Hematopoietic multipotent progenitor cell (in vitro differentiated cells): ENCODE data around the gene UBE4B. TPM values are rescaled to one million over a fixed set of nuclear protein-coding genes. Genes with fewer than 3 reads are reported as not detected.

Experiments
- DNase-seq, 3 donors: peaks; one replicate each; pipeline ENCODE4 v3.0.0-alpha.2; 2011 to 2015; ENCODE audit warnings: low read depth in 2 of 3, low spot score in 2 of 3
- total RNA-seq: library from RNA; depleted of rRNA; stranded (reverse); fragments of >200 nt; gene quantifications from one replicate; pipeline ENCODE4 v1.2.3, GENCODE V29; 2012

The UBE4B gene
- total RNA-seq, 1 donor, result 38.5 TPM

DNA sequence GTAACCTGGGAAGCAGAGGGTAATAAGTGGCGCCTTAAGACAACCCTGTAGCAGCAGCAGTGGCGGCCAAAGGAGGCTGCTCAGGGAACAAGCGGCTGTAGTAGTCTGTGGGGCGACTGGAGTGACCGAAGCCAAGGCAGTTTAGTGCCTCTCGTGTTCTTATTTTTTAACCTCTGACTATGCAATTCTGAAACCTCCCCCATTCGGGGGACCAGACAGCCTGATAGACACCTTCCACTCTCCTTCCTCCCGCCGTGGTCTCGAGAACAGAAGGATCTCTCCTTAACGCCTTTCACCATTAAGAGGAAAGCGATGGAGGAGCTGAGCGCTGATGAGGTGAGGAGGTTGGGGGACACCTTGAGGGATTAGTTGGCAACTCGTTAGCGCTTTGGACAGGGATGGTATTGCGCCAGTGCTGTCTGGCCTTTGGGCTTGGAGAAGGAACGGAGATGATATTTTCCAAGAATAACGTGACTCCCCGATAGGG lies 644 bp downstream of the UBE4B start:
- DNase-seq, result peak in 1 of 3 donors; percentile 35

DNA sequence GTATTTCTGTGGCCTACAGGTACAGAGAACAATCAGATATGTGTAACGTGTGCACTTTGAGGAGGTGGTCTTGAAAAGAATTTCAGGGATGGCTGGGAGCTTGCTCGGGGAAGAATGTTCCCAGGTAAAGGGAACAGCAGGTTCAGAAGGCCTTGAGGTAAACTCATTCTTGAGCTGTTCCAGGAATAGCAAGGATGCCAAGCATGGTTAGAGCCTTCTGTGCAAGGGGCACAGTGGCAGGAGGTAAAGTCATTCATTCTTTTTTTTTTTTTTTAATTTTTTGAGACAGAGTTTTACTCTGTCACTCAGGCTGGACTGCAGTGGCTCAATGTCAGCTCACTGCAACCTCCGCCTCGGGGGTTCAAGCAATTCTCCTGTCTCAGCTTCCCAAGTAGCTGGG lies 10.0 kb downstream of the UBE4B start:
- no peak for DNase-seq

DNA sequence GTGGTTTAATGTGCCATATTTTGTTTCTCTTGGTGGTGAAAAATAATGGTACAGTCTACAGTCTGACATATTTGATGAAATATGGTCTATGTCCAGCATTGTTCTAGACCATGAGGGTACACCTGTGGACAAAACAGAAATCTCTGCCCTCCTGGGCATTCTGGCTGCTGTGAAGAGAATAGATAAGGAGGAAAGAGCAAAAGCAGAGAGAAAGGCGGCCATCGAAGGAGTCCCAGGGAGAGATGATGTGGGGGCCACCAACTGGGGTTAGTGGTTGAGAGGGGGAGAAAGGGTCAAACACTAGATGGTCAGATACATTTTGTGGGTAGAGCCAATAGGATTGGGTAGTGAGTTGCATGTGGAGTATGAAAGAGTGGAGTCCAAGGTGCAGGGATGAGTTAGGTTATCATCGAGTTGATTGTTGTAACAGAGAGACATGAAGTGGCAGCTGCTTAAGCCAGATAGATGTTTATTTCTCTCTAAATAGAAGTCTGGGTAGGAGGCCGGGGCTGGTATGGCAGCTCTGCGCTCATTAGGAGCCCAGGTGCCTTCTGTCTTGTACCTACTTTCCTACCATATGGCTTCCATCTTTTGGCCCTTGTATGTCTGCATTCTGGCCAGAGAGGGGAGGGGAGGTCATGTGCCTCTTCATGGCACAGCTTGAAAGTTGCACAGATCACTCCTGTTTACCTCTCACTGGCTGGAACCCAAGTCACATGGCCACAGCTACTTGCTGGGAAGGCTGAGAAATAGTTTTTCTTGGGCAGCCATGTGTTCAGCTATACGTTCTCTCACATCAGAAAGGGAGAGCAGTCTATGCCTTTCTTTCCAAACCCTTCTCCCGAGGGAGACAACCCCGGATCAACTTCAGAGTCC lies 13.0 kb downstream of the UBE4B start:
- DNase-seq, result no peak

DNA sequence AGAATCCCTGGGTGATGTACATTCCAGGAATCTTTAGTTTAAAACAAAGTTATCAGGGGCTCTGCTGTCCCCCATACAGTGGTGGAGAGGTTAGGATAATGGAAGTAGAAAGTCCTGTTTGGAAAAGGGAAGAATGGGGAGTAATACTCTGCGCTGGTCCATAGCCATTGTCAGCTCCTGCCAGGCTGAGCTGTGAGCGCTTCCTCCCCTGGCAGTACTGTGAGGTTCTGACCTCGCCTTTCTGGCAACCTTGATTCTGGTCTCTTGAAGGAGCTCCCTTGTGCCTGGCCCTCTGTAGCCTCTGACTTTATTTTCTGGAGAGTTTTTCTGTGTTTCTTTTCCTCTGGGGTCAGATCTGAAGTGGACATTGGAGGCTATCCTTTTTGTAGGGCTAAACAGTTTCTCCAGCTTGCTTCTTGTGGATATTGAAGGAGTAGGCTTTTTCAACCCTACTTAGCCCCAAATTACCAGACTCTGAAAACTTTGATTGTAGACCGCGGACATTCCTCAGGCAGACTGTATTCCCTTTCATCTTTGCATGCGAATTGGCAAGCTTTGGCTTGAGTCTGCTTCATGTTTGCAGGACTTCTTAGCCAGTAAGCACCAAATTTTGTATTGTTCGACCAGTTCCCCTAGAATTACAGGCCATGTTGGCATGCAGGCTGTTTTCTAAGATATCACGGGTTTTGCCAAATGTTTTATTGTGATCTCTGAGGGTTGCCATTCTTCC lies 13.8 kb downstream of the UBE4B start:
- no peak for DNase-seq

DNA sequence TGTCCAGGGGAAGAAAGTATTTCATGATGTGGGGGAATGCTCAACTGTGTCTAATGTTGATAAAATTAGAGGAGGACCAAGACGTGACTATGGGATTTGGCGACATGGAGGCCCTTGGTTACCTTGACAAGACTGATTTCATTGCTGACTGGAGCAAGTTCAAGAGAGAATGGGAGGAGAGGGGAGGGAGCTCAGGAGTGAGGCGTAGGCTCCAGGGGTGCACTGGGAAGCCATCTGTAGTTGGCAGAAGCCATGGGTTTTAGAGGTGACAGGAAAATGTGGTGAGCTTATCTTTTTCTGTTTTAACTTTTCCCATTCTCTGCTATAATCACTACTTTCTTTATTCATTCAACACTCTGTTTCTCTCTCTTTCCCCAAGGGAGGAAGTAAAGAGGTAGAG lies 15.8 kb downstream of the UBE4B start:
- no peak for DNase-seq

DNA sequence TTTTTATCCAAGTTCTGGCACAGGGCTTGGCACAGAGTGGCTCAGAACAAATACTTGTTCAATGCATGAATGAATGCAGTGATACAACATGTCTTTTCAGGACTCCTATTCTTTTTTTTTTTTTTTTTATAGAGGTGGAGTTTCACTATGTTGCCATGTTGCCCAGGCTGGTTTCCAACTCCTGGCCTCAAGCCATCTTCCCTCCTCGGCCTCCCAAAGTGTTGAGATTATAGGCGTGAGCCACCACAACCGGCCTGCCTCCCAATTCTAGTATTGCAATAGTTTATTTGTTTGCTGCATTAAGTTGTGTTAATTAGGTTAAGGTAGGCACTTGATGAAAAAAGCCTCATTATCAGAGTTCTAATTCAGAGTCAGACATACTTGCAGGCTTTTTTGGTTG lies 17.9 kb downstream of the UBE4B start:
- no peak for DNase-seq

DNA sequence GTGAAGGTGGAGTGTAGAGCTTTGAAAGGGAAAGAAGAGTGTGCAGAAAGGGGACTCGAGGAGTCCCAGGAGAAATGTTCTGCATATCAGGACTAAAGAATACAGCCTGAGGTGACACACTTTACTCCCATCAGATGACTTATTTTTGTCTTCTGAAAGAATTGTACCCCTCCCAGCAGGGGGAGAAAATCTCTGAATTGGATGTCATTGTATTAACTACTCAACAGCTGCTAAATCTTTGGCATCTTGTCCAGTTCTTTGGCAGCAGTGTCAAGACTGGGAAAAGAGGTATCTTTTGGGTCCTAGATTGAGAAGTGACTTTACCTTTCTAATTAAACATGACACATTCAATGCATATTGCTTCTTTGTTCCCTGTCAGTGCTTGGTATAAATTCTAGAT lies 18.9 kb downstream of the UBE4B start:
- no peak for DNase-seq

DNA sequence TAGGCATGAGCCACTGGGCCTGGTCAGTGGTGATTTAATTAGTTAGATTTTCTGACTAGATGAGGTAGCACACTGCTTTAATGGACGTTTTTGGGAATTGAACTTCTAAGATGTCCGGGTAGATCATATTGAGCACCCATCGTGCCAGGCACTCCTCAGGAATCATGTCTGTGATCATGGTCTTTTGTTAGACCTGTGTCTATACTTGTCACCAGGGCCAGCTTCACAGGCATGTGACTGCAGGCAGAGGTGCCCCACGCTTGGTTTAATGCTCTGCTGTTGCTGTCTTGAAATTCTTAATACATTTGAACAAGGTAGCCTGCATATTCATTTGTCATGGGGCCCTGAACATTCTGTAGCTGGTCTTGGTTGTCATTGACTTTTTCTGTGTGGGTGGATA lies 19.6 kb downstream of the UBE4B start:
- no peak for DNase-seq

DNA sequence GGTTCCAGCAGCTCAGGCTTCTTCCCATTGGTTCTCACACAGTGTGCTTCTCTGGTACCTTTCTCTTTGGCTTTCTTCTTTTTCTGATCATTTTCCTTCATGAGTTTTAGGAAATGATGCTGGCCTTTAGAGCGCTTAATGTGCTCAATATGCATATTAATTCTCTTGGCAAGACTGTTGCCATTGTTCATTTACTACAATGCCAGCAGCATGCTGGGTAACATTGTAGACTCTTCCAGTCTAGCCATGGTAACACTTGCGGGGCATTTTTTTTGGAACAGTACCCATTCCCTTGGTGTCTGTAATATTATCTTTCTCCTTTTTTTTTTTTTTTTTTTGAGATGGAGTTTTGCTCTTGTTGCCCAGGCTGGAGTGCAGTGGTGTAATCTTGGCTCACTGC lies 21.7 kb downstream of the UBE4B start:
- no peak for DNase-seq

DNA sequence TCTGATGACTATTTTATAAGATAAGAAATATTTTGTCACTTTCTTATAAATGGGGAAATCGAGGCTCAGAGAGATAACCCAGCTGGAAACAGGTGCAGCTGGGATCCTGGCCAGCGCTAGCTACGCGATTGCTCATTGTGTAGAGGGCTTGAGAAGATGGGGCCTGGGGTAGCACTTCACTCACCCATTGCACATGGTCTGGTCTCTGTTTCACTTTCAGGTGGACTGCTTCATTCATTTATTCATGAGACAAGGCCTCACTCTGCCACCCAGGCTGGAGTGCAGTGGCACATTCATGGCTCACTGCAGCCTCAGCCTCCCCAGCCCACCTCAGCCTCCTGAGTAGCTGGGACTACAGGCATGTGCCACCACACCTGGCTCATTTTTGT lies 23.8 kb downstream of the UBE4B start:
- no peak for DNase-seq

DNA sequence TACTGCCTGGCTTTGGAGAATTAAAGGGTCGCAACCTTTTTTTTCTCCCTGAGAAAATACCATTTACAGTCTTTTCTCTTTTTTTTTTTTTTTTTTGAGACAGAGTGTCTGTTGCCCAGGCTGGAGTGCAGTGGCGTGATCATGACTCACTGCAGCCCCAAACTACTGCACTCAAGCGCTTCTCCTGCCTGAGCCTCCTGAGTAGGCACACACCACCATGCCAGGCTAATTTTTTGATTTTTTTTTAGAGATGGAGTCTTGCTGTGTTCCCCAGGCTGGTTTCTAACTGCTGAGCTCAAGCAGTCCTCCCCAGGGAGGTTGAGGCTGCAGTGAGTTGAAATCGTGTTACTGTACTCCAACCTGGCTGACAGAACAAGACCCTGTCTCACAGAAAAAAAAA lies 24.6 kb downstream of the UBE4B start:
- DNase-seq, result no peak

DNA sequence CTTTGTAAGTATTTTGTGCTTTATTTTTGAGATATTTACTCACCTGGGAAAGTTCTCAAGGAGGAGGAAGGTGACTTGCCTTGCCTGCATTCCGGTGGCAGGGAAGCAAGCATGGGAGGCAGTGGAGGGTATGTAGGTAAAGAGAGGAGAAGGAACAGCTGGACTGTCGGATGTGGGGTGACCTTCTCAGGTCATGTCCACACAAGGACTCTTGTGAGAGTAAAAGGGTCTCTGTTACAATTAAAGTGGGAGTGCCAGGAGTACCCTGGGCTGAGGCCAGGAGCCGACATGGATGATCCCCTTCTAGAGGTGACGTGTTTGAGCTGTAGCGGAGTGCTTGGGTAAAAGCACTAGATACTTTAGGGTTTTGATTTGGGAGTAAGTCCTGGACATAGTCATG lies 25.0 kb downstream of the UBE4B start:
- no peak for DNase-seq

DNA sequence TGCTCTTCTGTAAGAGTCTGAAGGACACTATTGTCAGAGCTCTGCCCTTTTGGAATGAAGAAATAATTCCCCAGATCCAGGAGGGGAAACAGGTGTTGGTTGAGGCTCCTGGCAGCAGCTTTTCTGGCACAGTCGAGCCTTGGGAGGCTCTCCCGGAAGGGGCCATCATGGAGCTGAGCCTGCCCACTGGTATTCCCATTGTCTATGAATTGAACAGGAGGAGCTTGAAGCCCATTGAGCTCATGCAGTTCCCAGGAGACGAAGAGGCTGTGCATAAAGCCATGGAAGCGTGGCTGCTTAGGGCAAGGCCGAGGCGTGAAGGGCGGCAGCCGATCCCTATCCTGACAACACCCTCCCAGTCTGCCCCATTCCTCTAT lies 26.6 kb downstream of the UBE4B start:
- DNase-seq, result no peak

DNA sequence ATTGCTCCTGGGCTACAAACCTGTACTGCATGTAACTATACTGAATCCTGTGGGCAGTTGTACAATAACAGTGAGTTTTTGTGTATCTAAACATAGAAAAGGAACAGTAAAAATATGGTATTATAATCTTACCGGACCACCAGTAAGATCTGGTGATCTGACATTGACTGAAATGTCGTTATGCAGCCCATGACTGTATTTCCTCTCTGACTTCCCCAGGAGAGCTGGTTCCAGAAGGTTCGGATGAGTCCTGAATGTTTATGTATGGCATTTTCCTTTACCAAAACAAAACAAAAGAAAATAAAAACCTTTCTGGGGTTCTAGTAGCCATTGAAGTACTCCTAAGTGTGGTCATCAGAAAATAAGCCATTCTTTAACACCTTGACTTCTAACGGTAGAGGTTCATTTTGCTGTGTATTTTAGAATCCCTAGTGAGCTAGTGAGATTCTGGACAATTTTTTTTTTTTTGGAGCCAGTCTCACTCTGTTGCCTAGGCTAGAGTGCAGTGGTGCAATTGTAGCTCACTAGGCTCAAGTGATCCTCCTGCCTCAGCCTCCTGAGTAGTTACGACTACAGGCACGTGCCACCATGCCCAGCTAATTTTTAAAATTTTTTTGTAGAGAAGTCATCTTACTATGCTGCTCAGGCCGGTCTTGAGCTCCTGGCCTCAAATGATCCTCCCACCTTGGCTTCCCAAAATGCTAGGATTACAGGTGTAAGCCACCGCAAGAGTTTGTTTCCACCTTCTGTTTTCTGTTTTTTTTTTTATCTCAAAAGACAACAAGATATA lies 27.7 kb downstream of the UBE4B start:
- no peak for DNase-seq

DNA sequence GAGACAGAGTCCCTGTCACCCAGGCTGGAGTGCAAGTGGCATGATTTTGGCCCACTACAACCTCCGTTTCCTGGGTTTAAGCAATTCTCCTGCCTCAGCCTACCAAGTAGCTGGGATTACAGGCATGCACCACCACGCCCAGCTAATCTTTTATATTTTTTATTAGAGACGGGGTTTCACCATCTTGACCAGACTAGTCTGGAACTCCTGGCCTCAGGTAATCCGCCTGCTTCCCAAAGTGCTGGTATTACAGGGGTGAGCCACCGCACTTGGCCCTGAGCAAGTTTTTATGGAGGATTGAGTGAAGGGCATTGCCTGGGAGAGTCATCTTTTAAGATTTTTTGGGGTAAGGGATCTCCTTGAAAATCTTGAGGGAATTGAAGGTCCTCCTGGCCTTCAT lies 28.5 kb downstream of the UBE4B start:
- no peak for DNase-seq

DNA sequence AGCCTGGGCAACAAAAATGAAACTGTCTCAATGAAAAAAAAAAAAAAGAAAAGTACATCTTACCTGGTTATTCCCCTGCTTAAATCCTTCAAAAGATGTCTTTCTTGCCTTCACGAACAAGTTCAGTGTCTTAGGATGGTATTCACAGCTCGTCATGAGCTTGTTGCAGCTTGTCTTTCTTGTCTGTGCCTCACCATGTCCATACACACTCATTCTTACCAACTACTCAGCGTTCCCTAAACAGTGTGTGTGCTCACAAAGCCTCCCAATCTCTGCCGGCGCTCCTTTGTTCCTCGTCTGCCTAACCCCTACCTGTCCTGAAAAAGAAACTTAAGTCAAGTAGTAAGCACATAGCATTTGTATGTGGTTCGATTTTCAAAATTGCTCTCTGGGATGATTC lies 31.1 kb downstream of the UBE4B start:
- no peak for DNase-seq

DNA sequence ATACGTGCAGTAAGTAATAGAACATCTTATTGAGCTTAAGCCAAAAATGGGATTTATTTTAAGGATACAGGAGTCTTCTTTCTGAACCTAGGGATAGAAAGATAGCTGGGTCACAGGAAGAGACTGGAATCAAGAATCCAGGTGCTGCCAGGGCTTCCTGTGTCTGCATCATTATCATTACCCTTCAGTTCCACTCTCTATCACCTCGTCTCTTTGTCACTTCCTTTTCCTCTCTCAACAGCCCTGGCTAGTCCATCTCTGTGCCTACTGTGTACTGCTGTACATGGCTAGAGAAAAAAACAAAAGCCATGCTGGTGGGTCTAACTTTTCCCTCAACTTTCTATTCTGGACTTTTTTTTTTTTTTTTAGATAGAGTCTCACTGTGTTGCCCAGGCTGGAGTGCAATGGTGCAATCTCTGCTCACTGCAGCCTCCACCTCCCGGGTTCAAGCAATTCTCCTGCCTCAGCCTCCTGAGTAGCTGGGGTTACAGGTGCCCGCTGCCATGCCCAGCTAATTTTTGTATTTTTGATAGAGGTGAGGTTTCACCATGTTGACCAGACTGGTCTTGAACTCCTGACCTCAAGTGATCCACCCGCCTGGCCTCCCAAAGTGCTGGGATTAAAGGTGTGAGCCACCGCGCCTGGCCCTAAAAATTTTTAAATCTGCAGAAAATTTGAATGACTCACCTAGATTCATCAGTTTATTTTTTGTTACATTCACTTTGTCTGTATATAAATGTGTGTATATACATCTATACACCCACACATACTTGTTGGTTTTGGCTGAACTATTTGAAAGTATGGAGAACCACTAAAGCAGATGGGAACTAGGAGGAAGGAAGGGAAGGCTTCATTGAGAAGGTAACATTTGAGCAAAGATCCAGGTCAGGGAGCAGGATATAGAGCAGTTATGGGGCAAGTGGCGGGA lies 31.9 kb downstream of the UBE4B start:
- no peak for DNase-seq

DNA sequence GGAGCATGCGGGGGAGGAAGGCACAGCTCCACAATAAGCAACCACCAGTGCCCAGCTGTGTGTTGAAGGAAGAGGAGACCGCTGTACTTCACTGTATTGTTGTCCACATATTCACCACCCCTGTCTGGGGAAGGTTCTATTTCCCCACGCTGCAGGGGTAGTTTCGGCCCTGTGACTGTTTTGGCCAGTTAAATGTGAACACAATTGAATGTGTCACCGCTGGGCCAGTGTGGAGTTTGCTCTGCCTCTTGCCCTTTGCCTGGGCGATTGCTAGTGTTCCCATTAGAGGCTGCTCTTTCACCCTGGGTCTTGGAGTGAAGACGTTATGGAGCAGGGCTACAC lies 32.6 kb downstream of the UBE4B start:
- no peak for DNase-seq

DNA sequence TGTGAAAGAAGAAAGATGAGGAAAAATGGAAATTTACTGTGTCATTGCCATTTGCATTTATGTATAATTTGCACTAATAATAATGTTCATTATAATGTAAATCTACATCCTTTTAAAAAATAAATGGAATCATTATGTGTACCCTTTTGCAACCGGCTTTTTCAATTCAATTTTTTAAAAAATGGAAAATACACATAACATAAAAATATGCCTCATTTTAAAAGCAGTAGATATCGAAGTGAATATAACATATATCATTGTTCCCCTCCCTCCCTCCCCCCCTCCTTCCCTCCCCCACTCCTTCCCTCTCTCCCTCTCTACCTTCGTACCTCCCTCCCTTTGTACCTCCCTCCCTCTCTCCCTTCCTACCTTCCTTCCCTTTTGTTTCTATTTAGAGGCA lies 33.0 kb downstream of the UBE4B start:
- no peak for DNase-seq

DNA sequence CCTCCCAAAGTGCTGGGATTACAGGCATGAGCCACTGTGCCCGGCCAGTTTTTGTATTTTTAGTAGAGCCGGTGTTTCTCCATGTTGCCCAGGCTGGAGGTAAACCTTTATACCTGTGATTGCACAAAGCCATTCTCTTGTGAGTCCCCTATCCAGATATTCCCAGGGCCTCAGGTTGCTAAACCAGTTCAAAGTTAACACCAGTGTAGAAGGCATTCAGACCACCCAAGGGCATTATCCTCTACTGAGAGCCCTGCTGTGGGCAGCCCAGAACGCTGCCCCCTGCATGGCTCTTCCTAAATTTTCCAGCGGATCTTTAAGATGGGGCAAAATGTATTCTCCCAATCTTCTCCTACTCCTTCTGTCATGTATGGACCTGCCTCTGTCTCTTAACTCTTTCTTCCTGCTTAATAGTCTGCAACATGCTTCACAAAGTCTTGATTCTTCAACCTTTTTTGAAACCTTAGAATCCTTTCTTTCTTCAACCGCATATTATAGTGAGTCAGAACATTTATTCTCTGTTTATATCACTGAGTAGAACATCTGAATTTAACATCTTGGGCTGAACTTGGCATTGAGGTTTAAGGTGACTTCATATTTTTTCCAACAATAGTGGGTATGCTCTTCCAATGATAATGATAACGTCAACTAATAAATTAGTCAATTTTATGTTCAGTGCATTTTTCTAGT lies 36.0 kb downstream of the UBE4B start:
- no peak for DNase-seq
